C1 segment of cervical spinal cord (tissue), 14 donors: ENCODE data around the gene VPS26A.

Experiments used
- DNase-seq, 14 donors: peaks; one replicate each; lab custom pipeline; 2025; lab: John Stamatoyannopoulos, UW

The VPS26A gene

GRCh38 chr10:69220507-69220906 lies 96.5 kb downstream of the VPS26A start:
- DNase-seq: no peak
